Activated CD4-positive, alpha-beta T cell treated with anti-CD3 and anti-CD28 coated beads, Interleukin-2, amount 10 ng/mL, durations not matched to agents 7 days and 5 days (primary cell): ENCODE measurements around the gene TCF7L1. TPM values are rescaled to one million over a fixed set of nuclear protein-coding genes. Genes with fewer than 3 reads are reported as not detected.

Source experiments
- CTCF ChIA-PET: fragments of 350-600 bp; sonication (Branson Sonifier 250); formaldehyde crosslinking; loops from one replicate; lab custom pipeline; 2021; ENCODE audit warnings: antibody characterized with exemption; lab: Charles Lee
- POLR2A ChIA-PET: fragments of 350-600 bp; sonication (Branson Sonifier 250); formaldehyde crosslinking; loops from one replicate; lab custom pipeline; 2021; ENCODE audit warnings: antibody characterized with exemption; lab: Charles Lee
- DNase-seq: peaks from one replicate; pipeline ENCODE4 v3.0.0-alpha.2; 2020
- H3K27ac Mint-ChIP-seq: one replicate; pipeline ENCODE4 v1.8.0; 2021; ENCODE audit warnings: mild to moderate bottlenecking, moderate library complexity, mixed read lengths
- H3K27me3 Mint-ChIP-seq: one replicate; pipeline ENCODE4 v1.8.0; 2021; ENCODE audit warnings: mixed read lengths
- H3K36me3 Mint-ChIP-seq: one replicate; pipeline ENCODE4 v1.8.0; 2021; ENCODE audit warnings: low read depth, mixed read lengths
- H3K4me1 Mint-ChIP-seq: one replicate; pipeline ENCODE4 v1.8.0; 2021; ENCODE audit warnings: mixed read lengths
- H3K4me3 Mint-ChIP-seq: one replicate; pipeline ENCODE4 v1.8.0; 2021; ENCODE audit warnings: mild to moderate bottlenecking, moderate library complexity, mixed read lengths
- H3K9me3 Mint-ChIP-seq: one replicate; pipeline ENCODE4 v1.8.0; 2021; ENCODE audit warnings: mixed read lengths
- total RNA-seq, 2 experiments: library from RNA; stranded (reverse); gene quantifications; one replicate each; pipeline ENCODE4 v1.2.3, GENCODE V29; 2021

The TCF7L1 gene
- total RNA-seq, 2 experiments from 2014 or later: not detected

- no peak for DNase-seq
- ChIA-PET CTCF (no interaction called here), POLR2A (no interaction called here)
- Mint-ChIP-seq H3K27me3 (peaks cover 3% of the 10 kb centered on the region), H3K27ac (no peak overlapping the region), H3K4me1 (no peaks in the 10 kb centered on the region), H3K4me3 (no peak overlapping the region), H3K9me3 (no peaks in the 10 kb centered on the region), H3K36me3 (no peaks in the 10 kb centered on the region)
Measured at GRCh38 chr2:85158559-85159273, 25.5 kb downstream of the TCF7L1 start.

DNA sequence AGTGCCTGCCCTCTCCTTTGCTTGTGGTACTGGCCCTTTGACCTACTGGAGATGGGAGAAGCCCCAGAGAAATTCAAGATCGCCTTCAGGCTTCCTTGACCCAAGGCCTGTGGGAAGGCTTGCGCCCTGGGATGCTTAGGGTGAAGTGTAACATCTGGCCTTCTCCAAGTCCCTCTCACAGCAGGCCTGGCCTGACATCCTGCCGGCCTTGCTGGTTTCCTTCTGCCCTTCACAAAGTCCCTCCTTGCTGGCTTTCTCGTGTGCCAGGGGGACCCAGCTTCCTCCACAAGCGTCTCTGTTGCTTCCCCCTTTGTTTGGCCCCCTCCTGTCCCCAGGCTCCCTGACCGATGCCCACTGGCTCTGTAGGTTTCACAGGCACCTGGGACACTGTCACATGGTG lies 26.4 kb downstream of the TCF7L1 start:
- no peaks in the 10 kb centered on the region for H3K4me1 Mint-ChIP-seq
- no peak for DNase-seq
- CTCF ChIA-PET: interaction anchor here (0.6 kb wide), 1 partner anchor 130 kb away, joined by 3 read pairs; no protein-coding TSS in a partner anchor
- H3K27me3 Mint-ChIP-seq: peaks cover 6% of the 10 kb centered on the region
- H3K9me3 Mint-ChIP-seq: no peaks in the 10 kb centered on the region
- POLR2A ChIA-PET: no interaction called here
- no peak overlapping the region for H3K27ac Mint-ChIP-seq
- H3K36me3 Mint-ChIP-seq: no peaks in the 10 kb centered on the region
- H3K4me3 Mint-ChIP-seq: no peak overlapping the region

- ChIA-PET CTCF (interaction anchor here (0.9 to 1.0 kb wide), 2 partner anchors 8 to 20 kb away, joined by 3 read pairs; no protein-coding TSS in a partner anchor), POLR2A (no interaction called here)
- H3K4me1 Mint-ChIP-seq: no peaks in the 10 kb centered on the region
- H3K36me3 Mint-ChIP-seq: no peaks in the 10 kb centered on the region
- H3K4me3 Mint-ChIP-seq: no peak overlapping the region
- no peak overlapping the region for H3K27ac Mint-ChIP-seq
- no peak for DNase-seq
- peaks cover 6% of the 10 kb centered on the region for H3K27me3 Mint-ChIP-seq
- H3K9me3 Mint-ChIP-seq: no peaks in the 10 kb centered on the region
Measured at GRCh38 chr2:85160966-85161960, 28.1 kb downstream of the TCF7L1 start.

- ChIA-PET POLR2A (no interaction called here), CTCF (interaction anchor here (0.6 kb wide), 1 partner anchor 46 kb away, joined by 3 read pairs; no protein-coding TSS in a partner anchor)
- Mint-ChIP-seq H3K27me3 (peaks cover 6% of the 10 kb centered on the region), H3K4me3 (no peak overlapping the region), H3K27ac (no peak overlapping the region), H3K9me3 (no peaks in the 10 kb centered on the region), H3K36me3 (no peaks in the 10 kb centered on the region), H3K4me1 (no peaks in the 10 kb centered on the region)
- DNase-seq: no peak
Measured at GRCh38 chr2:85162746-85163301, 29.6 kb downstream of the TCF7L1 start.

- H3K4me3 Mint-ChIP-seq: no peak overlapping the region
- ChIA-PET CTCF (interaction anchor here (0.6 kb wide), 1 partner anchor 46 kb away, joined by 3 read pairs; no protein-coding TSS in a partner anchor), POLR2A (no interaction called here)
- H3K27ac Mint-ChIP-seq: no peak overlapping the region
- no peak for DNase-seq
- H3K4me1 Mint-ChIP-seq: no peaks in the 10 kb centered on the region
- H3K9me3 Mint-ChIP-seq: no peaks in the 10 kb centered on the region
- peaks cover 6% of the 10 kb centered on the region for H3K27me3 Mint-ChIP-seq
- no peaks in the 10 kb centered on the region for H3K36me3 Mint-ChIP-seq
Measured at GRCh38 chr2:85163675-85164074, 30.5 kb downstream of the TCF7L1 start.

DNA sequence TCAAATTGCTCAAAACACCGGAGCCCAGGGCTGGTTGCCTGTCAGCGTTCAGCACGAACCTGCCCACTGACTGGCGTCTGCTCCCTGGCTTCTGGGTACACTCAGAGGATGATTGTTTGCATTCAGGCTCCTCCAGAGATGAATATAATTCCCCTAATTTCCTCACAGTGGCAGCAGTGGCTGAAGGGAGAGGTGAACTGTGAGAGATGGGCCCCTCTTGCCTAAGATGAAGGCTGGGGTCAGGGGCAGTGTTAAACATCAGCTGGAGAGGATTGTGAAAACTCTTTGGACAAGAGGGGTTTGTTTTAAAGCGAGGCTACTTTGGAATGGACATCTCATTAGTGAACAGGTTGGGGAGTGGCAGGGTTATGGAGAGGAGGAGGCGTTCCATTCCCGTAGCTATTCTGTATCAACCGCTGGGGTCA lies 31.0 kb downstream of the TCF7L1 start:
- Mint-ChIP-seq H3K27me3 (peaks cover 6% of the 10 kb centered on the region), H3K36me3 (no peaks in the 10 kb centered on the region), H3K4me3 (no peak overlapping the region), H3K27ac (no peak overlapping the region), H3K4me1 (no peaks in the 10 kb centered on the region), H3K9me3 (no peaks in the 10 kb centered on the region)
- no peak for DNase-seq
- ChIA-PET CTCF (no interaction called here), POLR2A (no interaction called here)

GRCh38 chr2:85165088-85165690 lies 32.0 kb downstream of the TCF7L1 start:
- H3K36me3 Mint-ChIP-seq: no peaks in the 10 kb centered on the region
- ChIA-PET POLR2A (no interaction called here), CTCF (interaction anchor here (1.4 kb wide), 1 partner anchor 11 kb away, joined by 5 read pairs; no protein-coding TSS in a partner anchor)
- H3K4me1 Mint-ChIP-seq: no peaks in the 10 kb centered on the region
- DNase-seq: no peak
- H3K9me3 Mint-ChIP-seq: no peaks in the 10 kb centered on the region
- H3K27me3 Mint-ChIP-seq: peaks cover 6% of the 10 kb centered on the region
- H3K4me3 Mint-ChIP-seq: no peak overlapping the region
- H3K27ac Mint-ChIP-seq: no peak overlapping the region

GRCh38 chr2:85166021-85166420 lies 32.8 kb downstream of the TCF7L1 start:
- H3K4me1 Mint-ChIP-seq: no peaks in the 10 kb centered on the region
- no peak for DNase-seq
- no peaks in the 10 kb centered on the region for H3K9me3 Mint-ChIP-seq
- ChIA-PET CTCF (interaction anchor here (1.1 to 1.4 kb wide), 2 partner anchors 10 to 25 kb away, joined by 3 to 5 read pairs; no protein-coding TSS in a partner anchor), POLR2A (no interaction called here)
- H3K27me3 Mint-ChIP-seq: peaks cover 6% of the 10 kb centered on the region
- no peak overlapping the region for H3K4me3 Mint-ChIP-seq
- H3K36me3 Mint-ChIP-seq: no peaks in the 10 kb centered on the region
- H3K27ac Mint-ChIP-seq: no peak overlapping the region

DNA sequence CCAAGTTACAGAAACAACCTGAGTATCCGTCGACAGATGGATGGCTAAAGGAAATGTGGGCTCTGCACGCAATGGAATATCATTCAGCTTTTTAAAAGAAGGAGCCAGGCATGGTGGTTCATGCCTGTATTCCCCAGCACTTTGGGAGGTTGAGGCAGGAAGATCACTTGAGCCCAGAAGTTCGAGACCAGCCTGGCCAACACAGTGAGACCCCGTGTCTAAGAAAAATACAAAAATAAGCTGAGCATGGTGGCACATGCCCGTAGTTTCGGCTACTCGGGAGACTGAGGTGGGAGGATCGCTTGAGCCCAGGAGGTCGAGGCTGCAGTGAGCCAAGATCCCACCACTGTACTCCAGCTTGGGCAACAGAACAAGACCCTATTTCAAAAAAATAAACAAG lies 34.3 kb downstream of the TCF7L1 start:
- Mint-ChIP-seq H3K4me3 (no peak overlapping the region), H3K9me3 (no peaks in the 10 kb centered on the region), H3K27ac (no peak overlapping the region), H3K36me3 (no peaks in the 10 kb centered on the region), H3K27me3 (peaks cover 6% of the 10 kb centered on the region), H3K4me1 (no peaks in the 10 kb centered on the region)
- DNase-seq: no peak
- ChIA-PET POLR2A (no interaction called here), CTCF (interaction anchor here (1.0 kb wide), 2 partner anchors 13 to 25 kb away, joined by 3 to 4 read pairs; no protein-coding TSS in a partner anchor)

DNA sequence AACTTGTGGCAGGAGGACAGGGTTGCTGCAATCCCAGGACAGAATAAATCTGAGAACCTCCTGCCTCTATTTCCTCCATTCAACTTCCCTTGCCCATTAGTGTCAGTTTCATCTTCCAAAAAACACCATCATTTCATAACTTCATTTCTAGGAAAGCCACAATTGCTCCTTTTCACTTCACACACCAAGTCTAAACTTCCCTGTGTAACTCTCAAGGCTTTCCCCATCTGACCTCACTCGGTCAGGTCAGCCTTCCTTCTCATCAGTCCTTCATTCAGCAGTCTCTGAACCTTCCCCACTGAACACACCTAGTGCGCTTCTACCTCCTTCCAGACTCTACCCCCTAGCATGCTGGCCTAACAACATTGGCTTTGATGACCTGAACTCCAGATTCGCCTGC lies 35.8 kb downstream of the TCF7L1 start:
- no peak overlapping the region for H3K27ac Mint-ChIP-seq
- POLR2A ChIA-PET: no interaction called here
- no peak for DNase-seq

DNA sequence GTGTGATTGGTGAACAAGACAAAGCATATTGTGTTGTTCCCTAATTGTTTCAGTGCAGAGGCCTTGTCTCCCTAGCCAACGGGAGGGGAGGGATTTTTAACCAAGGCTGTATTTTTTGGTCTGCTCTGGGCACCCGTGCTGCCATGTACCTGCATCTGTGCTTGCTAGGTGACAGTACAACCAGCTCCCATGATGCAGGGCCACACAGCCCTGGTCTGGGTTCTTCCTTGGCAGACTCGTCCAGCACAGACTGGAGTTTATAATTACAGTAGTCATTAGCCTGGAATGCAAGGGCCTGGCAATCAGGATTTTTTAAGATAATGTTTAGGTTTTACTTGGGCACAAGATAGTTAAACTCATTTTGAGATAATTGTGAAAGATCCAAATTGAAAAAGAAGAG lies 36.4 kb downstream of the TCF7L1 start:
- H3K27ac Mint-ChIP-seq: no peak overlapping the region
- POLR2A ChIA-PET: no interaction called here
- no peaks in the 10 kb centered on the region for H3K4me1 Mint-ChIP-seq
- H3K27me3 Mint-ChIP-seq: no peaks in the 10 kb centered on the region
- no peaks in the 10 kb centered on the region for H3K36me3 Mint-ChIP-seq
- no peak overlapping the region for H3K4me3 Mint-ChIP-seq
- H3K9me3 Mint-ChIP-seq: no peaks in the 10 kb centered on the region
- no peak for DNase-seq
- CTCF ChIA-PET: interaction anchor here (1.1 kb wide), 1 partner anchor 27 kb away, joined by 3 read pairs; no protein-coding TSS in a partner anchor

More for the DNA sequence above, 35.8 kb downstream of the TCF7L1 start:
- Mint-ChIP-seq H3K36me3 (no peaks in the 10 kb centered on the region), H3K9me3 (no peaks in the 10 kb centered on the region), H3K4me1 (no peaks in the 10 kb centered on the region), H3K27me3 (peaks cover 3% of the 10 kb centered on the region), H3K4me3 (no peak overlapping the region)
- CTCF ChIA-PET: interaction anchor here (0.6 kb wide), 1 partner anchor 39 kb away, joined by 3 read pairs; no protein-coding TSS in a partner anchor

DNA sequence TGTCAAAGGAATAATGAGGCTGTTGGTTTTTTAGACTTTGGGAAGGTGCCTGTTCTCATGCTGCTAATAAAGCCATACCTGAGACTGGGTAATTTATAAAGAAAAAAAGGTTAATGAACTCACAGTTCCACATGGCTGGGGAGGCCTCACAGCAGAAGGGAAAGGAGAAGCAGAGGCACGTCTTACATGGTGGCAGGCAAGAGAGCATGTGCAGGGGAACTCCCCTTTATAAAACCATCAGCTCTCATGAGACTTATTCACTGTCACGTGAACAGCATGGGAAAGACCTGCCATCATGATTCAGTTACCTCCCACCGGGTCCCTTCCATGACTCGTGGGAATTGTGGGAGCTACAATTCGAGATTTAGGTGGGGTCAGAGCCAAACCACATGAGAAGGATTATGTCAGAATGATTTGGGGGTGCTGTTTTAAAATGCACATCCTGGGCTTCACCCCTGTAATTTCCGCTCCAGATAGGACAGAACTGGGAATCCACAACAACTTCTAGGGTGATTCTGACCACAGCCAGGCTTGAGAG lies 37.8 kb downstream of the TCF7L1 start:
- no peaks in the 10 kb centered on the region for H3K27me3 Mint-ChIP-seq
- H3K9me3 Mint-ChIP-seq: no peaks in the 10 kb centered on the region
- H3K36me3 Mint-ChIP-seq: no peaks in the 10 kb centered on the region
- H3K27ac Mint-ChIP-seq: no peak overlapping the region
- CTCF ChIA-PET: no interaction called here
- POLR2A ChIA-PET: no interaction called here
- H3K4me1 Mint-ChIP-seq: no peaks in the 10 kb centered on the region
- H3K4me3 Mint-ChIP-seq: no peak overlapping the region
- DNase-seq: no peak
